HG02571 (cell line): ENCODE data around the gene FGD2.

Experiments used
- ATAC-seq: cut with Tn5 transposase; IDR thresholded peaks from one replicate; pipeline ENCODE4 v1.9.1; 2021; ENCODE audit warnings: mild to moderate bottlenecking, moderate library complexity; ENCODE audit not compliant: unreplicated experiment

The FGD2 gene

DNA sequence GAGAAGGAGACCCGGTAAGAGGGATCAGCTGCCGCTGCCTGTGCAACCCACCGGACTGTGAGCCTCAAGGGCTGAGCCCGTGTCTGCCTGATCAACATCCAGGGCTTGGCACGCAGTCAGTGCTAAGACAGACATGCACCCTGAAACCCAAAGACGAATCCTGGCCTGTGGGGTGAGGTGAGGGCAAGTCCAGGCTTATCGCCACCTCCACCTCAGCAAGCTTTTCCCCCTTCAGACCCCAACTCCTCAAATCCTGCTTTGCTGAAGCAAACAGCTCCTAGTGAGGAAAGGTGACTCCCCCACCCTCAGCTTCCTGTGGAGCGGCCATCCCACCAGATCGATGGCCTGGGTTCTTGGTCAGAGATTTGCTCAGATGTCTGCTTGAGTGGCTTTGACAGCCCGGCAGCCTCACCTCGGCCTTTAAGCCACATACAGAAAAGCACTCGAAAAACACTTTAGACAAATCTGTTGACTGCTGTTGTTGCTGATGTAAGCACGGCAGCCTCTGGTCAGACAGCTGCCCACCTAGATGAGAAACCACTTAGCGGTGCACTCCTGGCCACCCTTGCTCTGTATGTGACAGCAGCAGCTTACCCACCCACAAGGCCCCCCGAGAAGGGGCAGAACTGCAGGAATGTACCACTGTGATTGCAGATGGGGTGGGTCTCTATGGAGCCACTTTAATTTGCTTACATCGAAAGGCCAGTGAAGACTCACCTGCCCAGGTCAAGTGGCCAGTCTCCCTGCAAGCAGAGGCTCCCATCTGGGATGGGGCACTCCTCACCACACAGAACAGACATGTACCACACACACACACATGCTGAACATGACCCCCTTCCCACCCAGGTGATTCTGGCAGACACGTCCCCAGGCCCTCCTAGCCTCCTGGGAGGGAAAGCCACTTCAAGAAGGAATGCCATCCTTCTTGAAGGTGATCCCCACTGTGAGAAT, 34.3 kb upstream of the FGD2 start:
- no peak for ATAC-seq

DNA sequence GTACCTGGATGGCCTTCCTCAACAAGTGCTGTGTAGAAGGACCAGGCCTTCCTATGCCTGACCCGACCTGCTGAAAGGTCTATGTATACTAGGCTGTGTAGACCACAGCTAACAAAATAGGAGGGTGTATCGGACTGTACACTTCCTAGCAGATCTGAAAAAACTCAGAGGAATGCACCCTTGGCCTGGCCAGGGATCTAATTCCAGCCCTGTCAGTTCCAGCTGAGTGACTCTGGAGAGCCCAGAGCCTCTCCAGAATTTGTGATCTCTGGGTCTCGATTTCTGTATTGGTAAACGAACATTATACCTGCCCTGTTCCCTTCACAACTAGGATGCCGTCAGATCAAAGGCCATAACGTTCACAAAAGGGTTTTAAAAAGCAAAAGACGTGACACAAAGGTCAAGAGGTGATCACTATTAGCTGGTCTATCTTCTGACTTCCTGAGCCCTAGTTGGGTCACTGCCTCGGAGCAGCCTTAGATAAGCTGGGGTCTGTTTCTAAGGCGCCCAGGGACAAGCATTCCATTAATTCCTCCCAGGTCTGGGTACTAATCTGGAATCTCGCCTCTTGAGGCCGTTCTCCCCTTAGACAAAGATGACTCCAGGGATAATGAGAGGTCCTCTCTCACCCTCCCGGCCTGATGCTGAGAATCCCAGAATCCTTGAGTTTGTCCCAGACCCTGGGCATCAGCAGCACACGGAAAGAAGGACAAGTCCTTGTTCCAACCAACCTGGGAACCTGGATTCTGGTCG, 33.4 kb upstream of the FGD2 start:
- ATAC-seq: no peak

DNA sequence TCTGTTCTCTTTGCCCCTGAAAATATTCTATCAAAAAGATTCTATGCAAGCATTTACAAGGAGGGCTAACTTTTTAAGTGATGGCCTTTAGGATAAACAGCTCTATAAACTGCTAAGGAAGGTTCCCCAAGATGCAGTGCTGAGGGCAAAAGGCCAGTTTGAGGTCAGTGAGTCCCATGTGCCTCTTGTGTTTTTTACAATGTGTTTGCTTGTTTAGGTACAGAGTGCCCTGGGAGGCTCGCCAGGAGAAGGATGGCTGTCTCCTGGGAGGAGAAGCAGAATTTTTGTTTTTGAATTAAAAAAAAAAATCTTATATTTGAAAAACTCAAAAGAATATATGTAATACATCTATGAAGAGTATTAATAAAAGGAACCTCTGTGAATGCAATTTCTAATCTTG, 32.3 kb upstream of the FGD2 start:
- ATAC-seq: no peak

DNA sequence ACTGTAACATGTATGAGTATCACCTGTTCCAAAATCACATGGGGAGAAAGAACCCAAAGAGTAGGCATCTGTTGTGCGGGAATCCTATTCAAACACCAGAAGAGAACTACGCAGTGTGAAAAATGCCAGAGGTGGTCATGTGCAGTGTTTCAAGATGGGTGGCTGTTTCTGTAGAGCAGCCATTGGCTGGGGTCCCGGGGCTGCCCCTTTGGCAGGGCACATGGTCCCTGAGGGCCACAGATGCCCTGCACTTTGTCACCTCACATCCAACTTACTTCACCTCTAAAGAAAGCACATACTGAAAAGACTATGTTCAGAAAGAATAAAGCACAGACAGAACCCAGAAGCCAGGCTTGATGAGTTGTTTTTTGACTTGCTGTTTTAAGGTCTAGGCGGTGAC, 31.8 kb upstream of the FGD2 start:
- no peak for ATAC-seq

DNA sequence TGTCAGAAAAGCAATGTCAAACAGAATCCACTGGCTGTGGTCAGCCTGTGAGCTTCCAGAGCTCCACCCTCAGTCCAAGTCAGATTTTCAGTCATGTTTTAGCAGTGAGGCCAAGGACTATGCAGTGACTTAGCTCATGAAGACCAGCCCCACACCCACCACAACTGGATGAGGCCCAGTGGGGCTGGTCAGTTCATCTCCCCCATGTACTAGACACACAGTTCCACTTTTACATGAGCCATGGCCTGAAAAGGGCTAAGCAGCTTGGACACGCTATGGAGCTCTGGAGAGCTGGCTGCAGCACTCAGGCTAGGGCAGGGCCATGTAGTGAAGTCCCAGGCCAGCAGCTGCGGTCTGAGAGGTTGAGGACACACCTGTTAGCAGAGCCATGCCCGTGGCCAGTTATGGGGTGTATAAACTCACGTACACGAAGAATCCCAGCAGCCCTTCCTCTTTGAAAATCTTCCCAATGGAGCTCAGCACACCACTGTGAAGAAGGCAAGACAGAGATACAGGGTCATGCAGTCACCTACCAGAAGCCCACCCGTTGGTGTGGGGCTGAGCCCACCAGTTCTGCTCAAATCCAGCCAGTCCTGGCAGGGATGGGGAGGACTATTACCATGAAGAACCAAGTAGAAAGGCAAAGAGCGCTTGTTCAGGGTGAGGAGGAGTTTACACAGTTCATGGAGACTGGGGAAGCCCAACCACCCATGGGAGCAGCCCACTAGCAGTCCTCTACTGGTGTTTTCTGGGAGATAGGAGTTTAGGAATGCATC, 30.0 kb upstream of the FGD2 start:
- ATAC-seq: no peak

DNA sequence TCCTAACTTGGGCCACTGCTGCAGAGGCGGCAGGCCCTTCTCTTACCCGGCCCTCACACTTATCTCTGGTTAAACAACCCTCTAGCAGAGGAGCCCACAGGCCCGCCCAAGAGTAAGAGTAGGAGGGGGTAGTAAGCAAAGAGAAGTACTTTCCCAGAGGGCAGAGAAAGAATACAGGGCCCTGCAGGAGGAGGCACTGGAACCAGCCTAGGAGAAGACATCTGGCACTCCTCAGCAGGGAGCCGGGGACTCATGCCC, 29.5 kb upstream of the FGD2 start:
- ATAC-seq: no peak

DNA sequence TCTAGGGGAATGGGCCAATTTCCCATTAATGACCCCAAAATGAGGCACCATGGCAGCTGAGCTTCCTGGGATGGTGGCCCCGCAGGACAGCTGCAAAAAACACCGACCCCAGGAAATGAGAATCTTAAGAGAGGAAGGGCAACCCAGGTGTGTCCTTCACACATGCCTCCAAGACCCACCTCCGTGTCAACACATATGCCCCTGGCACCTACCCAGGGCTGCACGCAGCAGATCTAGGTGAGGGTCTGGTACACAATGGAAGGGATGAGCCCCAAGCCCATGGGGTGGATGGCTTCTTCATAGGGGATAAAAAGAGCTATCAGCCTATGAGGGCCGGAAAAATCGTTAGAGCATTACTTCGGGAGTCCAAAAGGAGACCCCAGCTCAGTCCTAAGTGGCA, 28.9 kb upstream of the FGD2 start:
- no peak for ATAC-seq

DNA sequence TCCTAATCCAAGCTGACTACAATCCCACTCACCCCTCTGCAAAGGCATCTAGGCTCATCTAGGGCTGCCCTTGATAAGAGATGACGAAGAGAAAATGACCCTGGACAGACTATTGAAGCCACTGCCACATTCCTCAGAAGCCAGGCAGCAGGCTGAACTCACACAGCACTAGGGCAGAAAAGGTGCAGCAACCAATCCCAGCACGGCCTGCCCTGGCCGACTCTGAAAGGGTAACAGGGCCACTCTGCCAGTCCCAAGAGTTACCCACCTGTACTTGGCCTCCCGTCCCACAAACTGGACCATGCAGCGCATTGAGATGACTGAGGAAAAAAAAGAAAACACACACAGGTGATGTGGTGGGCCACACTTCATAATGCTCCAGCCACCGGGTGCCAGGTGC, 28.5 kb upstream of the FGD2 start:
- no peak for ATAC-seq

DNA sequence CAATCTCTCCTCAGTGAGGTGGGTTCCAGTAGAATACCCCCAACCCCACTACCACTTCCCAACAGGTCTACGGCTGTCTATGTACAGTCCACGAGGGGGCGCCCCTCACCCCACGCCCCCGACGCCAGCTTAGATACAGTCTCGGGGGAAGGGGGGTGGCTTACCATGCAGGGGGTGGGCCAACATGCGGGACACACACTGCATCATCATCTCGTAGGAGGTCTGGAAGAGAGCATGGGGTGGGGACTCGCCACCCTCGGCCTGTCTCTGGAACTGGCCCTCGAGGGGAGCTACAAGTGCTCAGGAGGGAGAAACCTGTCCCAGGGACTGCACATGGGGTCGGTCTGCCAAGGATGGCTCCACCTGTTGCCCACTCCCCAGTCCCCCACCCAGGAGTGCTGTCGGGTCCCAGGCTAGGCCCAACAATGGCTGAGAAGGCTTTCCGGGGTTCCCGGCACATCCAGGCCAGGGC, 27.9 kb upstream of the FGD2 start:
- no peak for ATAC-seq

DNA sequence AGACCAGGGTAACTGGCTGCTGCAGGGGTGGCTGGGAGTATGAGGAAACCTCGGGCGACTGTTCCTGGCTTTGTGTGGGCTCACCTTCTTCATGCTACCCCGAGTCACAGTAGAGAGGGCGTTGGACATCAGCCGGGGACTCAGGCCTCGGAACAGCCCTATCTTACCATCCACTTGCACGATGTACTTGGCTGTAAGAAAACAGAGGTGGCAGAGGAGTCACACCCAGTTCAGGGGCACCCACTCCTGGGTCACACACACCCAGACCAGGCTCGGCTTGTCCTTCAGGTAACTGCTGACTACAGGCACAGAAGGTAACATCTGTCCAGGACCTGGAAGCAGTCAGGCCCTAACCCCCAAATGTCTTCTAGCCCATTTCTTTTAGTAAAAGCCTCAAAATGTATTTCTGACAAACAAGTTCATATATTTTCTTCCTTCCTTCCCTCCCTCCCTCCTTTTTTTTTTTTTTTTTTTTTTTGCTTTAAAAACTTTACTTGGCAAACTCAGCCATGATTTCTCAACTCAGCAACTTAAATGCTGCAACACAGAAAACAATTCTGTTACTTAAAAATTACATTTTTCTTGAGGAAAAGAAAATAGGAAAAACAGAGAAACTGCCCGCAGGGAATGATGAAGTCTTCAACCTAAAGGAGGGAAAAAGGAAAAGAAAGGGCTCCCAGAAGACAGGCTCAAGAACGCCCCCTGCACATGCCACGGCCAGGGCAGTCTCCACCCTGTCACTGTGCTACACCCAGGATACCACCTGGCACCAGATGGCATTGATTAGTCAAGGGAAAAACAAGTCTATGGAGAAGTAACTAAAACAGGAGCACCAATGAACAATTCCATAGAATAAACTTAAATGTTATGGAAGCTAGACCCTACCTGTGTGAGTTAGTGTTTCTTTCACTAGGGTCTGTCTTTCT, 26.8 kb upstream of the FGD2 start:
- no peak for ATAC-seq

DNA sequence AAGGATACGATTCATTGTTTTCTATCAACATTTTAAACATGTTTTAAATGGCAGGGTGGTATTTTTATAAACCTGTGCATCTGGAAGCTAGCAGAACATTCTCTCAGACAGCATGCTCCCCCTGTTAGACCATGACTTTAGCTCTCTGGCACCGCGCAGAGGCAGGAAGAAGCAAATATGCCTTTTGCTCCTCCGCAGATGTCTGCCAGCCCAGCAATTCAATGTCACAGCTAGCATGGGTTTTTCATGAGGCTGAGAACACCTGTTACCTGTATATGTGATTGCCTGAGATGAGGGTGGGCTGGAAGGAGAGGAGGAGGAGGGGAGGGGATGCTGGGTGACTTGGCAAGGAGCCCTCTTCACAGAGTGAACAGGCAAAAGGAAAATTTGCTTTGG, 26.1 kb upstream of the FGD2 start:
- ATAC-seq: no peak

DNA sequence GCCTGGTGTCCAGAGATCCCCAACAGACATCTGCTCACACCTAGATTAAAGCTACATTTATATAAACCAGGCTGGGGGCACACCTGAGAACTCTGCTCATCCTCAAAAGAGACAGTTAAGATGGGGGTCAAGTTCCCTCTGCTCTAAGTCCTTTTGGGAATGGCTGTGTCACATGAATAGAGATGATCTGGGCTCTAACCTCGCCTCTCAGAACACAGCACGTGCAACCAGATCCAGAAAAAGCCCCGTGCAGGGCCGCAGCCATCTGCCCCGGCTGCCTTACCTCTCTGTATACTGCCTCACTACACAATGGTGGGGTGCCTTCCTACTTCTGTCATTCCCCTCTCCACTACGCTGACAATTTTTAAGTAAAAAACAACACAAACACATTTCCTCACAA, 25.3 kb upstream of the FGD2 start:
- no peak for ATAC-seq

DNA sequence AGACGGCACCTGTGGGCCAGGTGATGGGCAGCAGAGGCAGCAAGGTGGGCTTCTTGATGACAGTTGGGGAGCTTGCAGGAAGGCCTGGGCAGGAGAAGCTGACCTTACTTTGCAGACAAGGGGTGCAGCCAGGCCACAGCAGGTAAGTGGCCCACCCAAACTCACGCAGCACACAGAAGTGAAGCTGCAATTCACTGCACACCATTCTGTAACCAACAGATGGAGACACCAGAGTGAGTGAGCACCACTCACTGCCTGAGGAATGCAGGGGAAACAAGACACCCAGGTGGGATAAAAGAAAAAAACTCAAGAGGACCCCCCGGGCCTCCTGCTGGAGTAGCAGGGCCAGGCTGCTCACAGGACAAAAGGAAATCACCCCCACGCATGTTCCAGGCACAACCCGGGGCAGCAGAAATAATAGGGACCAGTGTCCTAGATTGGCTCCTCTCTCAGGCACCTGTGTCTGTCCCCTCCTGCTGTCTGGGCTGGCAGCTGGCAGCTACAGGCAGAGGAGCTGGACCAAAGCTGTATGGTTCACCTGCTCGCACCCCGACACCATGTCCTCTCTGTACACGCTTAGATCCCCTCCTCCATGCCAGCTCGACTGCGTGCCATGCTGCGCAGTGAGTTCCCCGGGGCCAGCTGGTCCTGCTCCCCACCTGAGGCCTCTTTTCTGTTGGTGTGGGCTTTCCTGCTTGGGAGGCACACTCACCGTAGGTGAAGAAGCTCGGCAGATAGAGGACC, 24.4 kb upstream of the FGD2 start:
- ATAC-seq: no peak

DNA sequence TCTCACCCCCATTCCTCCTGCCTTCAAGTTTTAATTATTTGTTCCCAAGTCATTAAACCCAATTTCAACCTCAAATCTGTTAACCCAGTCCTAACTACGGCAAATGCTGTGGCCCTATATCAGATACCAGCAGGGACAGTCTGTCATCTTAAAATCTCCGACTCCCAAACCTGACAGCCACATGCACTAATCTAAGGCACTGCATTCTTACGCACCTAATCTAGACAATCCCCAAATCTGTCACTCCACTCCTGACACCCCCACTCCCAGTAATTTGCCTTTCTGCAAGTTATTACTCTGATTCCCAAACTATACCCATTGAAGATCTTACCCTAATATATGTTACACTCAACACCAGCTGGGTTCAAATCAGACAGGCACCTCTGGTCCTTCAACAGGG, 21.9 kb upstream of the FGD2 start:
- ATAC-seq: no peak

DNA sequence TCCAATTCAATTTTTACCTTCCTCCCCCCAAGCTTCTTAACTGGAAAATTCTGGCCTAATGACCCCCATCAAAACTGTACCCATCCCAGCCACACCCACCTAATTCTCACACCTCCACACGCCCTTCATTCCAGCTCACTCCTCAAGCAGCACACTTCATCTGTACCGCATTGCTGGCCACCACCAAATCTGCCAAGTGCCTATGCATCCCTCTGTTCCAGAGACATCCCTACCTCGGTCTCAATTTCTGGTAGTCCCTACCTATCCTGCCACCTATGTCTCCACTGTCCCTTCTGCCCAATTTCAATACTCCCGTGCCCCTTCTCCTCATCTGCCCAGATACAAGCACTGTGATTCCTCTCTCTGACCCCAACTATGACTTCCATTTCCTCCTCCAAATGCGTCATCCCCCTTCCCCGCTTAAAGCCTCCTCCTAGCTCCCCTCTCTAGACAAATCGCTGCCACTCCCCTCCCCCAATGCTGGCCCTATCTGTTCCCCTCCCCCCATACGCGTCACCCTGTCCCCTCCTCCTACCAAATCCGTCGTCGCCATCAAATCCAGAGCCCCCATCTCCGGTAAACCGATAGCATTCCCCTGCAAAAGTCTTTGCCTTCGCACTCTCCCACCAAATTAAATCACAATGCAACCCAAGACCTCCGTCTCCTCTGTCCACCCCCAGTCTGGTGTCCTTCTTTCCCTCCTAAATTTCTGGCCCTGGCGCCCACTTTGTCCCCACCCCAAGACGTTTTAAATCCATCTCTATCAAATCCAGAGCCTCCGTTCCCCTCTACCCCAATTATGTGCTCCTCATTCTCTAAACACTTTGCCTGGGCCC, 20.7 kb upstream of the FGD2 start:
- ATAC-seq: no peak

DNA sequence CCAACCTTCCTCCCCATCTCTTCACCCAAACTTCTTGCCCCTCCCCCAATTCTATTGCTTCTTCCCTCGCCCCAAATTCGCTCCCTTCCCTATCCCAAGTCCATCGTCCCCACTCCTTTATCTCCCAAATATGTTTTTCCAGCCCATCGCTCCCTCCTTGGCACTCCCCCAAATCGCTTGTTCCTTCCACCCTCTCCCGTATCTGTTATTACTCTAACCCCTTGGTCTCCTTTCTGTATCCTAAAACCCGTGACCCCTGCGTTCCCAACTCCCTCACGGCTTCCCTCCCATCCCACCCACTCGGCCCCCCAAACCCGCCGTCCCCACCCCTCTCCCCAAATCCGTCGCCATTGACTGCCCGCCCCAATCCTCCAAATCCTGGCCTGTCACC, 20.0 kb upstream of the FGD2 start:
- no peak for ATAC-seq

DNA sequence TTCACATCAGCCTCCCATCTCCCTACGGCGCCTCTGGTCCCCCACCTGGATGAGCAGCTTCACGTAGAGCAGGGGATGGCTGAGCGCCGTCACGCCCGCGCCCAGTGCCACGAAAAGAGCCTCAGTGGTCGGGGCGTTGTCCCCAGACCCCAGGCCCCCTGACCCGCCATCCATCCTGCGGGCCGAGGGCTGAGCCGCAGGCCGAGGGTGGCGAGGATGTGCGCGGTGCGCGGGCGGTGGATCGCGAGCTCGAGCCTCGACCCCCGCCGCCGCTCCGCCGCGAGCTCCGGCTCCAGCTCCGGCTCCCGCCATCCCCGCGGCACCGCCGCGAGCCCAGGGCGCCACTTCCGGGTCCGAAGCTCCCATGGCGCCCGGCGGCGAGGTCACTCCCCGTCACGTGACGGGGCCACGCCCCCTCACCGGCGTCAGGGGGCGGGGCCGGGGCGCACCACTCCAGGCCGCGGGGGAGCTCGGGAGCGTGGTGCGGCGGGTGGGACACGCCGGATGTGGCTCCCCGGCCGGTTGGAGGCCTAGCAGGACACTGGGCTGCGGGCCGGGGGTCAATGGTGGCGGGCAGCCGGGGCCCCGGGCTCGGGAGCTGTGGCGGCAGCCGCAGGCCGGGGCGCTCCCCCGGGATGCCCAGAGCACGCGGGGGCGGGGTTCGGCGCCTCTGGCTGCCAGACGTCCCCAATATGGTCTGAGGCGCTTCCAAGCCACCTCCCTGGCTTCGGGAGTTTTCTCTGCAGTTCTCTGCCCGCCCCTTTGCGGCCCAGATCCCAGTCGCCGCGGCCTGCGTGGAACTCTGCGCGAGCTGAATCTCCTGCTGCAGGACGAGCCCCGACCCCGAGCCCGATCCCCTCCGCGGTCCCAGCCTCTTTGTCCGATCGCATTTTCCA, 19.4 kb upstream of the FGD2 start, which contains the start of gene MTCH1:
Gene MTCH1 (minus strand): TSS at position 389 of the 896 bp plus-strand sequence. CDS start 23 bp downstream, at position 366.
- peak; percentile 76 for ATAC-seq

DNA sequence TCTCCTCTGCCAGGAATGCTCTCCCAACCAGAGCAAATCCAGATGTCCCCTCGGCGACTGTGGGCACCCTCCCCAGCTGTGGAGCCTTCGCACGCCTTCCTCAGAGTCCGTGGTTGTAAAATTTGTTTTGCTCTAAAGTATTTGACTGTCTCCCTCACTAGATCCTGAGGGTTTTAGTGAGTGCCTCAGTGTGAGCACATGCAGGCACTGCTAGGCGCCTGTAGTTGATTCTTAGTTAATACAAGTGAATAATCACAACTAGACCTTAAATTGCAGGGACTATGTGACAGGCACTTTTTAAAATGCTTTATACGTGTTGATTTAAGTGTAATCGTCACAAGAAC, 18.8 kb upstream of the FGD2 start:
- peak; percentile 25 for ATAC-seq
